K562 (cell line): ENCODE data around the gene RAD54L. TPM values are rescaled to one million over a fixed set of nuclear protein-coding genes. Genes with fewer than 3 reads are reported as not detected.
A peak's percentile ranks its signal among the peaks of the same experiment; 100 is the strongest.

ENCODE experiments used
- ESRRB ChIP-seq: fragments of 250-450 bp; sonication (Bioruptor Pico); IDR thresholded peaks from 2 replicates; pipeline ENCODE4 v1.5.0; 2020; ENCODE audit warnings: mild to moderate bottlenecking, moderate library complexity, borderline replicate concordance
- EWSR1 ChIP-seq: fragments of 450-650 bp; IDR thresholded peaks from 2 replicates; pipeline ENCODE4 v1.6.1; 2018; ENCODE audit warnings: borderline replicate concordance, mild to moderate bottlenecking, low read depth, moderate library complexity; ENCODE audit not compliant: partially characterized antibody
- GABPA ChIP-seq: fragments of 200-800 bp; sonication (Bioruptor generic); conservative IDR thresholded peaks from 2 replicates; pipeline ENCODE4 v1.6.1; 2016; ENCODE audit warnings: low read depth, missing genetic modification characterization, missing compliant biosample characterization
- GATA2 ChIP-seq: sonication (generic); formaldehyde crosslinking; IDR thresholded peaks from 2 replicates; pipeline ENCODE4 v1.4.0; 2020; ENCODE audit warnings: mild to moderate bottlenecking, missing genetic modification reagents
- JUND ChIP-seq, 2 experiments: IDR thresholded peaks; 2 replicates in 1 of 2; 3 replicates in 1 of 2; pipeline ENCODE4 v1.6.1; 2011; ENCODE audit warnings: borderline replicate concordance in 2 of 2, low read depth in 2 of 2, low read length in 2 of 2, improper control_type of control experiment in 1 of 2, missing biosample characterization in 1 of 2, missing genetic modification characterization in 1 of 2, missing genetic modification reagents in 1 of 2
- MAFG ChIP-seq: fragments of 450-650 bp; conservative IDR thresholded peaks from 2 replicates; pipeline ENCODE4 v1.6.1; 2016; ENCODE audit warnings: missing genetic modification characterization, missing compliant biosample characterization
- MED1 ChIP-seq: sonication (generic); formaldehyde crosslinking; IDR thresholded peaks from 2 replicates; pipeline ENCODE4 v1.8.1; 2023; ENCODE audit warnings: missing genetic modification reagents, borderline replicate concordance
- RBM15 ChIP-seq: fragments of 200-400 bp; formaldehyde crosslinking; IDR thresholded peaks from 2 replicates; pipeline ENCODE4 v1.6.1; 2018; ENCODE audit warnings: mild to moderate bottlenecking, low read length, moderate library complexity; ENCODE audit not compliant: insufficient read depth
- SIN3A ChIP-seq, 2 experiments: fragments of 150-350 bp in 1 of 2; IDR thresholded peaks; 2 replicates each; pipeline ENCODE4 v1.6.1; 2011 to 2016; ENCODE audit warnings: borderline replicate concordance in 2 of 2, low read depth in 2 of 2, low read length in 2 of 2, mild to moderate bottlenecking in 2 of 2, moderate library complexity in 2 of 2; ENCODE audit not compliant: control insufficient read depth in 1 of 2
- SRSF1 ChIP-seq: fragments of 200-400 bp; formaldehyde crosslinking; IDR thresholded peaks from 2 replicates; pipeline ENCODE4 v1.6.1; 2017; ENCODE audit warnings: mild to moderate bottlenecking, low read depth, low read length, moderate library complexity
- ZNF551 ChIP-seq: fragments of 250-450 bp; sonication (Bioruptor Pico); IDR thresholded peaks from 2 replicates; pipeline ENCODE4 v1.5.0; 2021; ENCODE audit warnings: mild to moderate bottlenecking, moderate library complexity
- polyA plus RNA-seq, 8 experiments: library from polyadenylated mRNA; depleted of rRNA in 4 of 8; stranded (reverse) in 5 of 8; unstranded in 3 of 8; fragments of >200 nt; fragmentation: Nextera tagmentation in 2 of 8; fragmentation: Illumina TruSeq in 1 of 8; extraction: Ambion mirVana in 2 of 8; extraction: Trizol in 1 of 8; gene quantifications; 2 replicates each; pipeline versions ENCODE4 v1.2.1 to v1.2.3, GENCODE V29; 2011 to 2014; ENCODE audit warnings: inconsistent platforms in 1 of 8, missing spikeins in 1 of 8
- total RNA-seq, 7 experiments: library from RNA; depleted of rRNA in 6 of 7; stranded (reverse); fragments of >200 nt in 6 of 7; fragmentation: Illumina TruSeq in 2 of 7; extraction: Trizol in 2 of 7; gene quantifications; 2 replicates each; pipeline versions ENCODE4 v1.2.1 to v1.2.3, GENCODE V29; 2011 to 2021; ENCODE audit warnings: low replicate concordance in 1 of 7
- TF ChIP-seq, protein P1 (sequence below): fragments of 450-650 bp; IDR thresholded peaks from 2 replicates; pipeline ENCODE4 v1.6.1; 2016; ENCODE audit warnings: antibody characterized with exemption
- TF ChIP-seq, protein P2 (sequence below): fragments of 250-450 bp; sonication (Bioruptor Pico); IDR thresholded peaks from 2 replicates; pipeline ENCODE4 v1.4.0; 2020; ENCODE audit warnings: mild to moderate bottlenecking, moderate library complexity, borderline replicate concordance
- TF ChIP-seq, protein P3 (sequence below): fragments of 150-350 bp; IDR thresholded peaks from 2 replicates; pipeline ENCODE4 v1.6.1; 2014; ENCODE audit warnings: low read depth, mild to moderate bottlenecking, low read length, borderline replicate concordance
- TF ChIP-seq, protein P4 (sequence below): sonication (generic); IDR thresholded peaks from 2 replicates; pipeline ENCODE4 v1.6.1; 2016

Gene RAD54L
- total and polyA plus RNA-seq, 9 of the 15 experiments (the other 6 are each of a cell fraction or from before 2014, with no cell fraction given): 17.9 to 92.3 (median 37.5) TPM

DNA sequence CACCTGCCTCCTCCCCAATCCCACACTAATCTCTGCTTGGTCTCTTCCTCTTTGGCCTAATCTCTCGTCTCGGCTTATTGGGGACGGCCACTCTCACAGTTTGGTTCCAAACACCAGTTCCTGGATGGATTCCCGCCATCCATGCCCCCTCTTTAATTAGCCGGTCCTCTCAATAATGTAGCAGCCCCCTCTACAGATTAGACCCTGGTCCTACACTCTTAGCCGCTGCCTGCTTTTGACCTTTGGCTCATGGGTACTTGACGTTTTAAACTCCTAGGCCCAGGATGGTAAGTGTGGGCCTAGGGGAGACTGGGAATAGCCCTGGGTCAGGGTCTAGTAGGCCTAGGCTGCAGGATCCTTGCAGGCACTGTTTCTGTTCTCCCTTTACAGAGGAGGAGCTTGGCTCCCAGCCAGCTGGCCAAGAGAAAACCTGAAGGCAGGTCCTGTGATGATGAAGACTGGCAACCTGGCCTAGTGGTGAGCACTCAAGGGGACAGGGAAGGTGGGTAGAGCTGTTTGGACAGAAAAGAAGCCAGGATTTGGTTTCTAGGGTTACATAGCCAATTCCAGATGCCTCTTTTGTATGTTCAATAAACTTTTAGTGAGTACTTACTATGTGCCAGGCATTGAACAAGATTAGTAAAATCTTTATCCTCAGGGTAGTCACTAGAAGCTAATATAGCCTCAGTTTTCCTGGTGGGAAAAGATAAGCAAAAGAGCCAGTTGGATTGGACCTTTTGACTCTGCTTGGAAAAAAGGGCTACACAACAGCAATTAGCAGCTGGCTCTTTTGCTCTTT lies 758 bp downstream of the RAD54L start (continued):
- no peak for TF ChIP-seq RBM15
- peak in 1 of 2 experiments; percentile 48; a peak in 1 of 4 replicates for TF ChIP-seq SIN3A (IDR thresholded peaks at IDR 0.05; ENCODE audit: borderline replicate concordance in 2 of 2, control insufficient read depth in 1 of 2, low read depth in 2 of 2, low read length in 2 of 2)
- TF ChIP-seq JUND (IDR thresholded peaks at IDR 0.05; ENCODE audit: borderline replicate concordance, low read depth, low read length): no peak
- TF ChIP-seq JUND (tag; IDR thresholded peaks at IDR 0.05; ENCODE audit: borderline replicate concordance, low read depth, low read length): no peak
- no peak for TF ChIP-seq MAFG (tag)
- TF ChIP-seq ZNF551 (CRISPR knock-in tag): no peak
- TF ChIP-seq, protein P1, sequence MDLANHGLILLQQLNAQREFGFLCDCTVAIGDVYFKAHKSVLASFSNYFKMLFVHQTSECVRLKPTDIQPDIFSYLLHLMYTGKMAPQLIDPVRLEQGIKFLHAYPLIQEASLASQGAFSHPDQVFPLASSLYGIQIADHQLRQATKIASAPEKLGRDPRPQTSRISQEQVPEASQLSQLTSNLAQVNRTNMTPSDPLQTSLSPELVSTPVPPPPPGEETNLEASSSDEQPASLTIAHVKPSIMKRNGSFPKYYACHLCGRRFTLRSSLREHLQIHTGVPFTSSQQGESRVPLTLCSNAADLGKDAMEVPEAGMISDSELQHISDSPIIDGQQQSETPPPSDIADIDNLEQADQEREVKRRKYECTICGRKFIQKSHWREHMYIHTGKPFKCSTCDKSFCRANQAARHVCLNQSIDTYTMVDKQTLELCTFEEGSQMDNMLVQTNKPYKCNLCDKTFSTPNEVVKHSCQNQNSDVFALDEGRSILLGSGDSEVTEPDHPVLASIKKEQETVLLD: peak; percentile 15; the same call in 1 of the 2 replicates
- TF ChIP-seq, protein P2, sequence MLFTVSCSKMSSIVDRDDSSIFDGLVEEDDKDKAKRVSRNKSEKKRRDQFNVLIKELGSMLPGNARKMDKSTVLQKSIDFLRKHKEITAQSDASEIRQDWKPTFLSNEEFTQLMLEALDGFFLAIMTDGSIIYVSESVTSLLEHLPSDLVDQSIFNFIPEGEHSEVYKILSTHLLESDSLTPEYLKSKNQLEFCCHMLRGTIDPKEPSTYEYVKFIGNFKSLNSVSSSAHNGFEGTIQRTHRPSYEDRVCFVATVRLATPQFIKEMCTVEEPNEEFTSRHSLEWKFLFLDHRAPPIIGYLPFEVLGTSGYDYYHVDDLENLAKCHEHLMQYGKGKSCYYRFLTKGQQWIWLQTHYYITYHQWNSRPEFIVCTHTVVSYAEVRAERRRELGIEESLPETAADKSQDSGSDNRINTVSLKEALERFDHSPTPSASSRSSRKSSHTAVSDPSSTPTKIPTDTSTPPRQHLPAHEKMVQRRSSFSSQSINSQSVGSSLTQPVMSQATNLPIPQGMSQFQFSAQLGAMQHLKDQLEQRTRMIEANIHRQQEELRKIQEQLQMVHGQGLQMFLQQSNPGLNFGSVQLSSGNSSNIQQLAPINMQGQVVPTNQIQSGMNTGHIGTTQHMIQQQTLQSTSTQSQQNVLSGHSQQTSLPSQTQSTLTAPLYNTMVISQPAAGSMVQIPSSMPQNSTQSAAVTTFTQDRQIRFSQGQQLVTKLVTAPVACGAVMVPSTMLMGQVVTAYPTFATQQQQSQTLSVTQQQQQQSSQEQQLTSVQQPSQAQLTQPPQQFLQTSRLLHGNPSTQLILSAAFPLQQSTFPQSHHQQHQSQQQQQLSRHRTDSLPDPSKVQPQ: no peak
- TF ChIP-seq EWSR1: no peak
- TF ChIP-seq MED1 (CRISPR knock-in tag): no peak
- TF ChIP-seq ESRRB (CRISPR knock-in tag): no peak
- TF ChIP-seq GABPA (tag): no peak
- TF ChIP-seq, protein P3, sequence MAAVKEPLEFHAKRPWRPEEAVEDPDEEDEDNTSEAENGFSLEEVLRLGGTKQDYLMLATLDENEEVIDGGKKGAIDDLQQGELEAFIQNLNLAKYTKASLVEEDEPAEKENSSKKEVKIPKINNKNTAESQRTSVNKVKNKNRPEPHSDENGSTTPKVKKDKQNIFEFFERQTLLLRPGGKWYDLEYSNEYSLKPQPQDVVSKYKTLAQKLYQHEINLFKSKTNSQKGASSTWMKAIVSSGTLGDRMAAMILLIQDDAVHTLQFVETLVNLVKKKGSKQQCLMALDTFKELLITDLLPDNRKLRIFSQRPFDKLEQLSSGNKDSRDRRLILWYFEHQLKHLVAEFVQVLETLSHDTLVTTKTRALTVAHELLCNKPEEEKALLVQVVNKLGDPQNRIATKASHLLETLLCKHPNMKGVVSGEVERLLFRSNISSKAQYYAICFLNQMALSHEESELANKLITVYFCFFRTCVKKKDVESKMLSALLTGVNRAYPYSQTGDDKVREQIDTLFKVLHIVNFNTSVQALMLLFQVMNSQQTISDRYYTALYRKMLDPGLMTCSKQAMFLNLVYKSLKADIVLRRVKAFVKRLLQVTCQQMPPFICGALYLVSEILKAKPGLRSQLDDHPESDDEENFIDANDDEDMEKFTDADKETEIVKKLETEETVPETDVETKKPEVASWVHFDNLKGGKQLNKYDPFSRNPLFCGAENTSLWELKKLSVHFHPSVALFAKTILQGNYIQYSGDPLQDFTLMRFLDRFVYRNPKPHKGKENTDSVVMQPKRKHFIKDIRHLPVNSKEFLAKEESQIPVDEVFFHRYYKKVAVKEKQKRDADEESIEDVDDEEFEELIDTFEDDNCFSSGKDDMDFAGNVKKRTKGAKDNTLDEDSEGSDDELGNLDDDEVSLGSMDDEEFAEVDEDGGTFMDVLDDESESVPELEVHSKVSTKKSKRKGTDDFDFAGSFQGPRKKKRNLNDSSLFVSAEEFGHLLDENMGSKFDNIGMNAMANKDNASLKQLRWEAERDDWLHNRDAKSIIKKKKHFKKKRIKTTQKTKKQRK: no peak
- no peak for TF ChIP-seq SRSF1
- TF ChIP-seq GATA2 (CRISPR knock-in tag): no peak
- TF ChIP-seq, protein P4, sequence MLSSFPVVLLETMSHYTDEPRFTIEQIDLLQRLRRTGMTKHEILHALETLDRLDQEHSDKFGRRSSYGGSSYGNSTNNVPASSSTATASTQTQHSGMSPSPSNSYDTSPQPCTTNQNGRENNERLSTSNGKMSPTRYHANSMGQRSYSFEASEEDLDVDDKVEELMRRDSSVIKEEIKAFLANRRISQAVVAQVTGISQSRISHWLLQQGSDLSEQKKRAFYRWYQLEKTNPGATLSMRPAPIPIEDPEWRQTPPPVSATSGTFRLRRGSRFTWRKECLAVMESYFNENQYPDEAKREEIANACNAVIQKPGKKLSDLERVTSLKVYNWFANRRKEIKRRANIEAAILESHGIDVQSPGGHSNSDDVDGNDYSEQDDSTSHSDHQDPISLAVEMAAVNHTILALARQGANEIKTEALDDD: 0 out of 2 replicates have a peak, but pooled peaks have one; percentile 7
